ENCODE data around the gene KDELR3. TPM values are rescaled to one million over a fixed set of nuclear protein-coding genes. Genes with fewer than 3 reads are reported as not detected.

Gene KDELR3
- polyA plus RNA-seq, 1 of the 3 experiments (the other 2 are of a cell fraction), result 17.1 TPM

DNA sequence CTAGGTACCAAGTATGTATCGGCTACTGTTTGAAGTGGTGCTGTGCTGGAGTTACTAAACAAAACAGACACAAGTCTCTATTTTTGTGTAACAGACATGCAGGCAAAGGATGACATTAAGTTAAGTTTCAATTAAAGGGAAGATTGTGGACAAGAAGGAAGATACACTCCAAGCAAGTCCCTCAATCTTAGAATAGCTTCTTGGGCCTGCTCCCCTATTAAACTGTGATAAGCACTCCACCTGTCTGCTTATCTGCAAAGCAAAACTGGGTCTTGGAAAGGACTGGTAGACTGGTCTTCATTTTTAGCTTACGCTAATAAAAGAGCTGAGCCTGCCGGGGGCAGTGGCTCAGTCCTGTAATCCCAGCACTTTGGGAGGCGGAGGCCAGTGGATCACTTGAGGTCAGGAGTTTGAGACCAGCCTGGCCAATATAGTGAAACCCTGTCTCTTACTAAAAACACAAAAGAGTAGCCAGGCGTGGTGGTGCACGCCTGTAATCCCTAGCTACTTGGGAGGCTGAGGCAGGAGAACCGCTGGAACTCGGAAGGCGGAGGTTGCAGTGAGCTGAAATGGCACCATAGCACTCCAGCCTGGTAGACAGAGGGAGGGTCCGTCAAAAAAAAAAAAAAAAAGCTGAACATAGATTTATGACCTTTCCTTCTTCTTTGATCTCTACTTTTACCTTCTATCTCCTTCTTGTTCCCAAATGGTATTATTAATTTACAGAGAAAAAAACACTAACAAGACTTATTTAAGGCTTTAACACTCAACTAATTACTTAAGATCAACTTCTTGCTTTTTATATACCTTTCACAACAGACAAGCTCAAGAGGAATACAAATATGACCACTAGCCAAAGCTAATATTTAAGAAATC lies 34.1 kb downstream of the KDELR3 start:
- no peaks in the 10 kb centered on the region for H3K9me2 ChIP-seq
- no peak for TF ChIP-seq NRF1 (IDR thresholded peaks at IDR 0.05; ENCODE audit: low read depth, low read length)
- TF ChIP-seq, protein P1, sequence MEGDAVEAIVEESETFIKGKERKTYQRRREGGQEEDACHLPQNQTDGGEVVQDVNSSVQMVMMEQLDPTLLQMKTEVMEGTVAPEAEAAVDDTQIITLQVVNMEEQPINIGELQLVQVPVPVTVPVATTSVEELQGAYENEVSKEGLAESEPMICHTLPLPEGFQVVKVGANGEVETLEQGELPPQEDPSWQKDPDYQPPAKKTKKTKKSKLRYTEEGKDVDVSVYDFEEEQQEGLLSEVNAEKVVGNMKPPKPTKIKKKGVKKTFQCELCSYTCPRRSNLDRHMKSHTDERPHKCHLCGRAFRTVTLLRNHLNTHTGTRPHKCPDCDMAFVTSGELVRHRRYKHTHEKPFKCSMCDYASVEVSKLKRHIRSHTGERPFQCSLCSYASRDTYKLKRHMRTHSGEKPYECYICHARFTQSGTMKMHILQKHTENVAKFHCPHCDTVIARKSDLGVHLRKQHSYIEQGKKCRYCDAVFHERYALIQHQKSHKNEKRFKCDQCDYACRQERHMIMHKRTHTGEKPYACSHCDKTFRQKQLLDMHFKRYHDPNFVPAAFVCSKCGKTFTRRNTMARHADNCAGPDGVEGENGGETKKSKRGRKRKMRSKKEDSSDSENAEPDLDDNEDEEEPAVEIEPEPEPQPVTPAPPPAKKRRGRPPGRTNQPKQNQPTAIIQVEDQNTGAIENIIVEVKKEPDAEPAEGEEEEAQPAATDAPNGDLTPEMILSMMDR (IDR thresholded peaks at IDR 0.05), result no peak
- TF ChIP-seq MEF2A (IDR thresholded peaks at IDR 0.05; ENCODE audit: borderline replicate concordance, low read depth), result no peak
- TF ChIP-seq, protein P2, sequence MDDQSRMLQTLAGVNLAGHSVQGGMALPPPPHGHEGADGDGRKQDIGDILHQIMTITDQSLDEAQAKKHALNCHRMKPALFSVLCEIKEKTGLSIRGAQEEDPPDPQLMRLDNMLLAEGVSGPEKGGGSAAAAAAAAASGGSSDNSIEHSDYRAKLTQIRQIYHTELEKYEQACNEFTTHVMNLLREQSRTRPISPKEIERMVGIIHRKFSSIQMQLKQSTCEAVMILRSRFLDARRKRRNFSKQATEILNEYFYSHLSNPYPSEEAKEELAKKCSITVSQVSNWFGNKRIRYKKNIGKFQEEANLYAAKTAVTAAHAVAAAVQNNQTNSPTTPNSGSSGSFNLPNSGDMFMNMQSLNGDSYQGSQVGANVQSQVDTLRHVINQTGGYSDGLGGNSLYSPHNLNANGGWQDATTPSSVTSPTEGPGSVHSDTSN (IDR thresholded peaks at IDR 0.05), result no peak
- TF ChIP-seq, protein P3, sequence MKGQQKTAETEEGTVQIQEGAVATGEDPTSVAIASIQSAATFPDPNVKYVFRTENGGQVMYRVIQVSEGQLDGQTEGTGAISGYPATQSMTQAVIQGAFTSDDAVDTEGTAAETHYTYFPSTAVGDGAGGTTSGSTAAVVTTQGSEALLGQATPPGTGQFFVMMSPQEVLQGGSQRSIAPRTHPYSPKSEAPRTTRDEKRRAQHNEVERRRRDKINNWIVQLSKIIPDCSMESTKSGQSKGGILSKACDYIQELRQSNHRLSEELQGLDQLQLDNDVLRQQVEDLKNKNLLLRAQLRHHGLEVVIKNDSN (IDR thresholded peaks at IDR 0.05; ENCODE audit: borderline replicate concordance, low read depth), result no peak
- no peak for TF ChIP-seq CHD2 (IDR thresholded peaks at IDR 0.05; ENCODE audit: low read length, partially characterized antibody)
- TF ChIP-seq RXRA (IDR thresholded peaks at IDR 0.05; ENCODE audit: borderline replicate concordance, low read depth), result no peak
- no peak for TF ChIP-seq TAF1 (IDR thresholded peaks at IDR 0.05; ENCODE audit: borderline replicate concordance, low read depth, low read length)
- TF ChIP-seq, protein P4, sequence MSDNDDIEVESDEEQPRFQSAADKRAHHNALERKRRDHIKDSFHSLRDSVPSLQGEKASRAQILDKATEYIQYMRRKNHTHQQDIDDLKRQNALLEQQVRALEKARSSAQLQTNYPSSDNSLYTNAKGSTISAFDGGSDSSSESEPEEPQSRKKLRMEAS (IDR thresholded peaks at IDR 0.05; ENCODE audit: low read depth), result no peak
- no peak for TF ChIP-seq NFIC (IDR thresholded peaks at IDR 0.05; ENCODE audit: borderline replicate concordance)
- TF ChIP-seq, protein P5, sequence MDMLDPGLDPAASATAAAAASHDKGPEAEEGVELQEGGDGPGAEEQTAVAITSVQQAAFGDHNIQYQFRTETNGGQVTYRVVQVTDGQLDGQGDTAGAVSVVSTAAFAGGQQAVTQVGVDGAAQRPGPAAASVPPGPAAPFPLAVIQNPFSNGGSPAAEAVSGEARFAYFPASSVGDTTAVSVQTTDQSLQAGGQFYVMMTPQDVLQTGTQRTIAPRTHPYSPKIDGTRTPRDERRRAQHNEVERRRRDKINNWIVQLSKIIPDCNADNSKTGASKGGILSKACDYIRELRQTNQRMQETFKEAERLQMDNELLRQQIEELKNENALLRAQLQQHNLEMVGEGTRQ (IDR thresholded peaks at IDR 0.05; ENCODE audit: borderline replicate concordance, low read depth, low read length), result no peak
- TF ChIP-seq MXI1 (IDR thresholded peaks at IDR 0.05; ENCODE audit: low read depth, low read length), result no peak
- TF ChIP-seq TEAD4 (IDR thresholded peaks at IDR 0.05; ENCODE audit: borderline replicate concordance, insufficient read depth), result no peak
- no peak for TF ChIP-seq GATA2 (CRISPR knock-in tag; IDR thresholded peaks at IDR 0.05)
- DNase-seq, result no peak
- no peak overlapping the region for H2AFZ ChIP-seq (ENCODE audit: low read depth)
- H3K27me3 ChIP-seq (ENCODE audit: insufficient read depth), result no peaks in the 10 kb centered on the region
- ChIA-PET CTCF (interaction anchor here (1.7 kb wide), 1 partner anchor 450 kb away, joined by 6 read pairs; no protein-coding TSS in a partner anchor), POLR2A (no interaction called here)
- peaks cover 30 to 36% of the 10 kb centered on the region in 2 experiments for H3K36me3 ChIP-seq (replicated peaks in 1 of 2; ENCODE audit: control insufficient read depth in 1 of 2, insufficient read depth in 2 of 2, low read length in 1 of 2)
- no peak overlapping the region for H3K4me3 ChIP-seq (ENCODE audit: low read depth in 2 of 2, low read length in 1 of 2)
- no peak overlapping the region for H3K27ac ChIP-seq (ENCODE audit: low read depth in 2 of 2, low read length in 1 of 2)
- peak overlapping the region; percentile 78; the same call in 1 of the 2 replicates for H3K4me2 ChIP-seq
- H3K4me1 ChIP-seq (ENCODE audit: control insufficient read depth in 1 of 2, insufficient read depth in 2 of 2, low read depth in 1 of 2, low read length in 1 of 2), result peaks cover 2 to 9% of the 10 kb centered on the region in 2 experiments; a peak in 3 of 4 replicates
- peaks cover 70% of the 10 kb centered on the region for H4K20me1 ChIP-seq (ENCODE audit: insufficient read depth)
- 98% methylated on average over 9 of the region's 10 CpGs for WGBS (ENCODE audit: low lambda C conversion rate)
- H3K9me3 ChIP-seq, result no peaks in the 10 kb centered on the region
- no peaks in the 10 kb centered on the region for H3F3A ChIP-seq (replicated peaks; ENCODE audit: insufficient read depth)
- no peak overlapping the region for H3K9ac ChIP-seq
- H3K79me2 ChIP-seq (ENCODE audit: insufficient read depth), result peaks cover 88% of the 10 kb centered on the region
